ENCODE data around the gene HOOK2.
A peak's percentile ranks its signal among the peaks of the same experiment; 100 is the strongest.

GRCh38 chr19:12777217-12778016 is 2.1 kb upstream of the HOOK2 start:
- TF ChIP-seq RCOR1 (IDR thresholded peaks at IDR 0.05; ENCODE audit: insufficient replicate concordance, low read length) (no peak), CTCF (conservative IDR thresholded peaks at IDR 0.05; ENCODE audit: low read depth, low read length) (peak; percentile 91), USF2 (IDR thresholded peaks at IDR 0.05; ENCODE audit: low read depth, low read length) (no peak), CEBPB (IDR thresholded peaks at IDR 0.05; ENCODE audit: low read depth, low read length) (no peak), POLR2A (IDR thresholded peaks at IDR 0.05; ENCODE audit: low read depth, low read length) (no peak)
